ENCODE measurements around the gene ZFAND2B.

GRCh38 chr2:219171231-219171651, 35.3 kb upstream of the ZFAND2B start:
- TF ChIP-seq CTCF (IDR thresholded peaks at IDR 0.05) (peak; percentile 55 to 69 (median 62)), POLR2A (IDR thresholded peaks at IDR 0.05) (peak in 1 of 2 donors; percentile 53)
